Omental fat pad (tissue), 4 donors: ENCODE measurements around the gene DDX10. TPM values are rescaled to one million over a fixed set of nuclear protein-coding genes. Genes with fewer than 3 reads are reported as not detected.

Experiments
- ATAC-seq: fragments of 150-250 bp; one replicate; pipeline ENCODE4 v1.9.1; 2016; ENCODE audit warnings: mild to moderate bottlenecking, moderate library complexity; ENCODE audit not compliant: low FRiP score
- DNase-seq: peaks from one replicate; pipeline ENCODE4 v3.0.0-alpha.2; 2019; ENCODE audit warnings: low spot score
- CTCF ChIP-seq, 3 donors: fragments of 450-650 bp; IDR thresholded peaks; one replicate each; pipeline ENCODE4 v1.5.1; 2016 to 2017; ENCODE audit warnings: antibody characterized with exemption in 3 of 3, mild to moderate bottlenecking in 3 of 3, moderate library complexity in 2 of 3
- total RNA-seq, 4 donors: library from RNA; depleted of rRNA; stranded (reverse); fragments of >200 nt; gene quantifications; one replicate each; pipeline ENCODE4 v1.1.0, GENCODE V29; 2016

DDX10 gene
- total RNA-seq, 4 donors from 2014 or later, result 20.2 to 60.6 (median 26.5) TPM

GRCh38 chr11:108985945-108986279 lies 321.0 kb downstream of the DDX10 start:
- DNase-seq (no peak), ATAC-seq (no peak)
- TF ChIP-seq CTCF (IDR thresholded peaks at IDR 0.05), result no peak

Other genes starting within 250 kb of the DDX10 start
- gene C11orf65, start 197.5 kb upstream of the DDX10 start, total RNA-seq, result under 1 TPM in 2 of 4 donors, not detected in 2; 0.28 to 0.32 TPM
- 10 to 100 TPM; 17.7 to 36.4 (median 22.1) TPM for gene POGLUT3, start 166.7 kb upstream of the DDX10 start, total RNA-seq
- 1 to 10 TPM in 1 of 4 donors, under 1 TPM in 3; 0.32 to 1.8 (median 0.71) TPM for gene EXPH5, start 71.3 kb upstream of the DDX10 start, total RNA-seq